ENCODE data around the gene MACROD2. TPM values are rescaled to one million over a fixed set of nuclear protein-coding genes. Genes with fewer than 3 reads are reported as not detected.

The MACROD2 gene
- total and polyA plus RNA-seq, 2 experiments from 2014 or later: 2.8 to 4.3 TPM

DNA sequence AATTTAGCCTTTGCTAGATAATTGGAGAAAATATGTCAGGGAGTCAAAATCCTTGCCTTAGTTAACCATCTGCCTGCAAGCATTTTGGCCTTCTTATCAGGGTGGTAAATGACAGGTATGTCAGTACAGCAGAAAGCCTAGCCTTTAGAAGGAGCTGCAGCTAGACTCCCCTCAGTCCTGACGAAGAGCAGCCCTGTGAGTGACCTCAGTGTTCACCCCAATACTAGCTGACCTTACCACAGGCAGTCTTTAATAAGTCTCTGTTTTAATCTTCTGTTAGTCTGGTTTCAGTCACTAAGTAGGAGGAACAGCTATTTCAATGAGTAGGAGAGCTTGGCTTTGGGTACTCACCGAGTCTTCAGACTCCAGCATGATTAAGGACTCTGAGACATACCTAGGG is 682.1 kb downstream of the MACROD2 start:
- Histone ChIP-seq H3K4me3 (no peak overlapping the region), H3K36me3 (ENCODE audit: insufficient read depth) (no peaks in the 10 kb centered on the region), H3K9me2 (ENCODE audit: insufficient read depth) (no peaks in the 10 kb centered on the region), H3K27me3 (ENCODE audit: insufficient read depth) (no peaks in the 10 kb centered on the region), H3K4me1 (ENCODE audit: insufficient read depth) (no peaks in the 10 kb centered on the region), H3K27ac (ENCODE audit: low read depth) (no peak overlapping the region), H3K4me2 (no peak overlapping the region), H3K79me2 (replicated peaks; ENCODE audit: insufficient read depth) (no peaks in the 10 kb centered on the region), H3F3A (replicated peaks; ENCODE audit: low read depth) (no peaks in the 10 kb centered on the region), H4K20me1 (replicated peaks; ENCODE audit: insufficient read depth) (no peaks in the 10 kb centered on the region), H2AFZ (no peak overlapping the region)
- H3K4me1 Mint-ChIP-seq: peaks cover 16% of the 10 kb centered on the region
- TF ChIP-seq, protein P1, sequence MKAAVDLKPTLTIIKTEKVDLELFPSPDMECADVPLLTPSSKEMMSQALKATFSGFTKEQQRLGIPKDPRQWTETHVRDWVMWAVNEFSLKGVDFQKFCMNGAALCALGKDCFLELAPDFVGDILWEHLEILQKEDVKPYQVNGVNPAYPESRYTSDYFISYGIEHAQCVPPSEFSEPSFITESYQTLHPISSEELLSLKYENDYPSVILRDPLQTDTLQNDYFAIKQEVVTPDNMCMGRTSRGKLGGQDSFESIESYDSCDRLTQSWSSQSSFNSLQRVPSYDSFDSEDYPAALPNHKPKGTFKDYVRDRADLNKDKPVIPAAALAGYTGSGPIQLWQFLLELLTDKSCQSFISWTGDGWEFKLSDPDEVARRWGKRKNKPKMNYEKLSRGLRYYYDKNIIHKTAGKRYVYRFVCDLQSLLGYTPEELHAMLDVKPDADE (IDR thresholded peaks at IDR 0.05): no peak
- no peak for TF ChIP-seq POLR2AphosphoS5 (IDR thresholded peaks at IDR 0.05; ENCODE audit: low read depth)
- TF ChIP-seq, protein P2, sequence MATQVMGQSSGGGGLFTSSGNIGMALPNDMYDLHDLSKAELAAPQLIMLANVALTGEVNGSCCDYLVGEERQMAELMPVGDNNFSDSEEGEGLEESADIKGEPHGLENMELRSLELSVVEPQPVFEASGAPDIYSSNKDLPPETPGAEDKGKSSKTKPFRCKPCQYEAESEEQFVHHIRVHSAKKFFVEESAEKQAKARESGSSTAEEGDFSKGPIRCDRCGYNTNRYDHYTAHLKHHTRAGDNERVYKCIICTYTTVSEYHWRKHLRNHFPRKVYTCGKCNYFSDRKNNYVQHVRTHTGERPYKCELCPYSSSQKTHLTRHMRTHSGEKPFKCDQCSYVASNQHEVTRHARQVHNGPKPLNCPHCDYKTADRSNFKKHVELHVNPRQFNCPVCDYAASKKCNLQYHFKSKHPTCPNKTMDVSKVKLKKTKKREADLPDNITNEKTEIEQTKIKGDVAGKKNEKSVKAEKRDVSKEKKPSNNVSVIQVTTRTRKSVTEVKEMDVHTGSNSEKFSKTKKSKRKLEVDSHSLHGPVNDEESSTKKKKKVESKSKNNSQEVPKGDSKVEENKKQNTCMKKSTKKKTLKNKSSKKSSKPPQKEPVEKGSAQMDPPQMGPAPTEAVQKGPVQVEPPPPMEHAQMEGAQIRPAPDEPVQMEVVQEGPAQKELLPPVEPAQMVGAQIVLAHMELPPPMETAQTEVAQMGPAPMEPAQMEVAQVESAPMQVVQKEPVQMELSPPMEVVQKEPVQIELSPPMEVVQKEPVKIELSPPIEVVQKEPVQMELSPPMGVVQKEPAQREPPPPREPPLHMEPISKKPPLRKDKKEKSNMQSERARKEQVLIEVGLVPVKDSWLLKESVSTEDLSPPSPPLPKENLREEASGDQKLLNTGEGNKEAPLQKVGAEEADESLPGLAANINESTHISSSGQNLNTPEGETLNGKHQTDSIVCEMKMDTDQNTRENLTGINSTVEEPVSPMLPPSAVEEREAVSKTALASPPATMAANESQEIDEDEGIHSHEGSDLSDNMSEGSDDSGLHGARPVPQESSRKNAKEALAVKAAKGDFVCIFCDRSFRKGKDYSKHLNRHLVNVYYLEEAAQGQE (IDR thresholded peaks at IDR 0.05; ENCODE audit: unreplicated experiment): no peak
- TF ChIP-seq NANOG (IDR thresholded peaks at IDR 0.05; ENCODE audit: borderline replicate concordance): no peak
- no peak for TF ChIP-seq STAT1 (IDR thresholded peaks at IDR 0.05; ENCODE audit: unreplicated experiment)
- no peak for TF ChIP-seq JUNB (IDR thresholded peaks at IDR 0.05; ENCODE audit: unreplicated experiment)
- no peak for TF ChIP-seq EZH2 (IDR thresholded peaks at IDR 0.05; ENCODE audit: low read depth, unreplicated experiment)
- TF ChIP-seq, protein P3, sequence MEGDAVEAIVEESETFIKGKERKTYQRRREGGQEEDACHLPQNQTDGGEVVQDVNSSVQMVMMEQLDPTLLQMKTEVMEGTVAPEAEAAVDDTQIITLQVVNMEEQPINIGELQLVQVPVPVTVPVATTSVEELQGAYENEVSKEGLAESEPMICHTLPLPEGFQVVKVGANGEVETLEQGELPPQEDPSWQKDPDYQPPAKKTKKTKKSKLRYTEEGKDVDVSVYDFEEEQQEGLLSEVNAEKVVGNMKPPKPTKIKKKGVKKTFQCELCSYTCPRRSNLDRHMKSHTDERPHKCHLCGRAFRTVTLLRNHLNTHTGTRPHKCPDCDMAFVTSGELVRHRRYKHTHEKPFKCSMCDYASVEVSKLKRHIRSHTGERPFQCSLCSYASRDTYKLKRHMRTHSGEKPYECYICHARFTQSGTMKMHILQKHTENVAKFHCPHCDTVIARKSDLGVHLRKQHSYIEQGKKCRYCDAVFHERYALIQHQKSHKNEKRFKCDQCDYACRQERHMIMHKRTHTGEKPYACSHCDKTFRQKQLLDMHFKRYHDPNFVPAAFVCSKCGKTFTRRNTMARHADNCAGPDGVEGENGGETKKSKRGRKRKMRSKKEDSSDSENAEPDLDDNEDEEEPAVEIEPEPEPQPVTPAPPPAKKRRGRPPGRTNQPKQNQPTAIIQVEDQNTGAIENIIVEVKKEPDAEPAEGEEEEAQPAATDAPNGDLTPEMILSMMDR (conservative IDR thresholded peaks at IDR 0.05; ENCODE audit: low read depth in 2 of 2): no peak
- no peak for TF ChIP-seq CREB1 (CRISPR knock-in tag; IDR thresholded peaks at IDR 0.05; ENCODE audit: low read depth)
- TF ChIP-seq EZH2phosphoT487 (IDR thresholded peaks at IDR 0.05; ENCODE audit: unreplicated experiment): no peak
- no peaks in the 10 kb centered on the region; the same call in 2 of the 3 replicates for H3K36me3 Mint-ChIP-seq (ENCODE audit: low read depth)
- H3K4me3 Mint-ChIP-seq: no peak overlapping the region
- DNase-seq (ENCODE audit: low spot score) (no peak), ATAC-seq (no peak)
- no peaks in the 10 kb centered on the region for H3K9me3 Mint-ChIP-seq
- H3K27me3 Mint-ChIP-seq (ENCODE audit: insufficient read depth, low read depth, poor library complexity): peaks cover 1% of the 10 kb centered on the region
- no peak overlapping the region for H3K27ac Mint-ChIP-seq

DNA sequence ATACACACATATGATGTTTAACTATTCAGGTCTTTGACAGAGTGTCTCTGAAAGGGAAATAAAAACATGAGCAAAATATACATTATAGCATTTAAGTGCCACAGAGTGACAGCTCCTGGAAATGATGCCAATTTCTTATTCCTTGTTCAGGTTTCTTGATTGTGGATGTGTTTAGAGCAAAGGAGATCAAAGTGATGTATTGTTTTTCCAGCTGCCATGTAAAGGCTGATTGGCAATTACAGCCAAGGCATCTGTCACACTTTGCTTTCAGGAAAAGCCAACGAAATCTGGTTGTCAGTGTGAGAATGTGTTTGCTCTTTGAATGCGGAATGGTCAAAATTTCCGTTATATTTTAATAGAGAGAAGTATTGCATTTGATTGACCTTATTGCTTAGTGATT is 689.9 kb downstream of the MACROD2 start:
- DNase-seq (ENCODE audit: low spot score): no peak
- ATAC-seq: no peak
- no peaks in the 10 kb centered on the region for H4K20me1 ChIP-seq (replicated peaks; ENCODE audit: insufficient read depth)
- H3K27ac Mint-ChIP-seq: no peak overlapping the region
- no peaks in the 10 kb centered on the region for H3K4me1 ChIP-seq (ENCODE audit: insufficient read depth)
- no peaks in the 10 kb centered on the region for H3K27me3 ChIP-seq (ENCODE audit: insufficient read depth)
- no peak overlapping the region for H2AFZ ChIP-seq
- H3K27ac ChIP-seq (ENCODE audit: low read depth): no peak overlapping the region
- no peaks in the 10 kb centered on the region for H3K79me2 ChIP-seq (replicated peaks; ENCODE audit: insufficient read depth)
- no peak overlapping the region for H3K4me2 ChIP-seq
- H3K36me3 ChIP-seq (ENCODE audit: insufficient read depth): no peaks in the 10 kb centered on the region
- peaks cover 3% of the 10 kb centered on the region; the same call in 2 of the 3 replicates for H3K4me1 Mint-ChIP-seq
- H3K9me3 Mint-ChIP-seq: no peaks in the 10 kb centered on the region
- no peak overlapping the region for H3K4me3 ChIP-seq
- no peaks in the 10 kb centered on the region for H3K9me2 ChIP-seq (ENCODE audit: insufficient read depth)
- H3K36me3 Mint-ChIP-seq (ENCODE audit: low read depth): no peaks in the 10 kb centered on the region
- no peaks in the 10 kb centered on the region for H3K27me3 Mint-ChIP-seq (ENCODE audit: insufficient read depth, low read depth, poor library complexity)
- H3K4me3 Mint-ChIP-seq: no peak overlapping the region
- no peaks in the 10 kb centered on the region for H3F3A ChIP-seq (replicated peaks; ENCODE audit: low read depth)
- TF ChIP-seq EZH2 (IDR thresholded peaks at IDR 0.05; ENCODE audit: low read depth, unreplicated experiment) (no peak), STAT1 (IDR thresholded peaks at IDR 0.05; ENCODE audit: unreplicated experiment) (no peak), ZNF114 (CRISPR knock-in tag; IDR thresholded peaks at IDR 0.05) (no peak)
- TF ChIP-seq, protein P3 (conservative IDR thresholded peaks at IDR 0.05; ENCODE audit: low read depth in 2 of 2): no peak

All from GM23338 (cell line).